Measurements from ENCODE around the gene TMA7B.
A peak's percentile ranks its signal among the peaks of the same experiment; 100 is the strongest.

TMA7B gene

GRCh38 chr22:39923696-39924095, 36.5 kb upstream of the TMA7B start:
- no peak for DNase-seq
- Histone ChIP-seq H3K36me3 (ENCODE audit: control insufficient read depth, insufficient read depth, low read length) (no peaks in the 10 kb centered on the region), H3K4me2 (ENCODE audit: low read length) (no peak overlapping the region), H4K5ac (ENCODE audit: low read length) (no peak overlapping the region), H3K9ac (ENCODE audit: low read length) (no peak overlapping the region), H3K18ac (ENCODE audit: low read length) (no peak overlapping the region), H3K27ac (ENCODE audit: low read depth, low read length) (no peak overlapping the region), H3K4me3 (ENCODE audit: low read length) (no peak overlapping the region), H2BK15ac (replicated peaks; ENCODE audit: low read depth) (no peak overlapping the region), H3K4ac (ENCODE audit: low read depth, low read length) (no peak overlapping the region), H3K79me1 (ENCODE audit: low read length) (no peaks in the 10 kb centered on the region), H2BK5ac (ENCODE audit: low read length) (no peak overlapping the region), H3K79me2 (ENCODE audit: control insufficient read depth, insufficient read depth, low read length) (no peaks in the 10 kb centered on the region), H3K27me3 (ENCODE audit: insufficient read depth, low read length, poor library complexity) (no peaks in the 10 kb centered on the region), H3K23ac (ENCODE audit: low read length) (no peak overlapping the region), H4K8ac (ENCODE audit: low read depth, low read length) (no peak overlapping the region), H3K4me1 (ENCODE audit: control insufficient read depth, low read depth, low read length) (peaks cover 3% of the 10 kb centered on the region), H3K56ac (ENCODE audit: low read length) (no peak overlapping the region), H2BK120ac (ENCODE audit: low read depth, low read length) (no peak overlapping the region), H2AK5ac (ENCODE audit: low read length) (no peak overlapping the region)
- no CpG with 5 or more reads among the region's 5 CpGs for WGBS (ENCODE audit: extremely low coverage, insufficient coverage, low lambda C conversion rate)

DNA sequence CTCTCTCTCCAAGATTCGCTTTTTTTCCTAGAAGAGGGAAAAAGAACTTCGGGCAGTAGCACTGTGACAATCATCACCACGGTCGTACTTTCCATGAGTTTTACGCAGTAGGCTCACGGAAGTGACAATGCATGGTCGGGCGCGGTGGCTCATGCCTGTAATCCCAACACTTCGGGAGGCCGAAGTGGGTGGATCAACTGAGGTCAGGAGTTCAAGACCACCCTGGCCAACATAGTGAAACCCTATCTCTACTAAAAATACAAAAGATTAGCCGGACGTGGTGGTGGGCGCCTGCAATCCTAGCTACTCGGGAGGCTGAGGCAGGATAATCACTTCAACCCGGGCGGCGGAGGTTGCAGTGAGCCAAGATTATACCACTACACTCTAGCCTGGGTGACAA, 35.9 kb upstream of the TMA7B start:
- no peaks in the 10 kb centered on the region for H3K36me3 ChIP-seq (ENCODE audit: control insufficient read depth, insufficient read depth, low read length)
- no CpG with 5 or more reads among the region's 18 CpGs for WGBS (ENCODE audit: extremely low coverage, insufficient coverage, low lambda C conversion rate)
- no peak overlapping the region for H3K4me3 ChIP-seq (ENCODE audit: low read length)
- no peak overlapping the region for H3K27ac ChIP-seq (ENCODE audit: low read depth, low read length)
- no peaks in the 10 kb centered on the region for H3K27me3 ChIP-seq (ENCODE audit: insufficient read depth, low read length, poor library complexity)
- no peak overlapping the region for H4K8ac ChIP-seq (ENCODE audit: low read depth, low read length)
- no peak overlapping the region for H2BK5ac ChIP-seq (ENCODE audit: low read length)
- H3K4me1 ChIP-seq (ENCODE audit: control insufficient read depth, low read depth, low read length) = peaks cover 3% of the 10 kb centered on the region
- H2BK120ac ChIP-seq (ENCODE audit: low read depth, low read length) = no peak overlapping the region
- no peak overlapping the region for H3K18ac ChIP-seq (ENCODE audit: low read length)
- H3K79me2 ChIP-seq (ENCODE audit: control insufficient read depth, insufficient read depth, low read length) = no peaks in the 10 kb centered on the region
- no peak for DNase-seq
- no peak overlapping the region for H3K23ac ChIP-seq (ENCODE audit: low read length)
- H2AK5ac ChIP-seq (ENCODE audit: low read length) = no peak overlapping the region
- no peak overlapping the region for H3K4me2 ChIP-seq (ENCODE audit: low read length)
- H3K56ac ChIP-seq (ENCODE audit: low read length) = no peak overlapping the region
- H2BK15ac ChIP-seq (replicated peaks; ENCODE audit: low read depth) = no peak overlapping the region
- H3K9ac ChIP-seq (ENCODE audit: low read length) = no peak overlapping the region
- H4K5ac ChIP-seq (ENCODE audit: low read length) = no peak overlapping the region
- H3K79me1 ChIP-seq (ENCODE audit: low read length) = no peaks in the 10 kb centered on the region
- H3K4ac ChIP-seq (ENCODE audit: low read depth, low read length) = no peak overlapping the region

GRCh38 chr22:39925273-39925672, 34.9 kb upstream of the TMA7B start:
- no peak for DNase-seq
- Histone ChIP-seq H3K9ac (ENCODE audit: low read length) (no peak overlapping the region), H3K79me2 (ENCODE audit: control insufficient read depth, insufficient read depth, low read length) (no peaks in the 10 kb centered on the region), H2AK5ac (ENCODE audit: low read length) (no peak overlapping the region), H4K5ac (ENCODE audit: low read length) (no peak overlapping the region), H3K4ac (ENCODE audit: low read depth, low read length) (no peak overlapping the region), H3K79me1 (ENCODE audit: low read length) (no peaks in the 10 kb centered on the region), H3K56ac (ENCODE audit: low read length) (no peak overlapping the region), H3K23ac (ENCODE audit: low read length) (no peak overlapping the region), H3K4me3 (ENCODE audit: low read length) (no peak overlapping the region), H2BK15ac (replicated peaks; ENCODE audit: low read depth) (no peak overlapping the region), H3K4me2 (ENCODE audit: low read length) (no peak overlapping the region), H4K8ac (ENCODE audit: low read depth, low read length) (no peak overlapping the region), H3K4me1 (ENCODE audit: control insufficient read depth, low read depth, low read length) (no peaks in the 10 kb centered on the region), H2BK5ac (ENCODE audit: low read length) (no peak overlapping the region), H3K27me3 (ENCODE audit: insufficient read depth, low read length, poor library complexity) (no peaks in the 10 kb centered on the region), H3K27ac (ENCODE audit: low read depth, low read length) (no peak overlapping the region), H3K18ac (ENCODE audit: low read length) (no peak overlapping the region), H2BK120ac (ENCODE audit: low read depth, low read length) (no peak overlapping the region), H3K36me3 (ENCODE audit: control insufficient read depth, insufficient read depth, low read length) (no peaks in the 10 kb centered on the region)
- WGBS (ENCODE audit: extremely low coverage, insufficient coverage, low lambda C conversion rate) = no CpG with 5 or more reads among the region's 2 CpGs

DNA sequence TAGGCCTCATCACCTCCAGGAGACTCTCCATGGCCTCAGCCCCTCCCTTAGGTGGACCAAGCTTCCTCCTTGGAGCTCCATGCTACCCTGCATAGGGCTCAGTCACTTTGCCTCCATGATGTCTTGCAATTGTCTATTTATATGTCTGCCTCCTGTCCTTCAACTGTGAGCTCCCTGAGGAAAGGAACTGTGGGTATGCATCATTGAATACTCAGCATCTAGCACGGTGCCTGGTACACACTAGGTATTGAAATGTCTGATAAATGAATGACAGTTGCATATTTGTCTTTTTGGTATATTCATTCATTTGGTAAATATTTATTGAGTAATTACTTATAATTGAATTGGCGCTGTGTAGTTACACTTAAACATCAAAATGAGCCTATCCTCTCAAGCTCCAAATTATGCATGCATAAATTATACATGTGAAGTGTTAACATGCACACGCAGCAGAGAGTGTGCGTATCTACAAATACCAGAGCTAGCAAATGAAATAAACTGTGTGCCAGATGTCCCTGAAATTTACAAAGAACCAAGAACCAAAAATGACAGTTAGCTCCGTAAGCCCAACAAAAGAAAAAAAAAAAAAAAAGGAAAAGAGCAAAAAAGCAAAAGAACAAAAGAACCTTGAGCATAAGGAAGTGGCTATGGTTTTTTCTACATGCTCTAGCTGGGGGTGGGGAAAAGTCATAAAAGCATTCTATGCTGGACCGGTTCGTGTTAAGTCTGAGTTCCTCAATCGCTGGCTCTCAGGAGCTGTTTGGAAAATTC, 34.1 kb upstream of the TMA7B start:
- Histone ChIP-seq H3K4me3 (ENCODE audit: low read length) (no peak overlapping the region), H2BK120ac (ENCODE audit: low read depth, low read length) (no peak overlapping the region), H4K8ac (ENCODE audit: low read depth, low read length) (no peak overlapping the region), H3K79me2 (ENCODE audit: control insufficient read depth, insufficient read depth, low read length) (no peaks in the 10 kb centered on the region), H3K36me3 (ENCODE audit: control insufficient read depth, insufficient read depth, low read length) (no peaks in the 10 kb centered on the region), H3K56ac (ENCODE audit: low read length) (no peak overlapping the region), H3K4me1 (ENCODE audit: control insufficient read depth, low read depth, low read length) (no peaks in the 10 kb centered on the region), H2AK5ac (ENCODE audit: low read length) (no peak overlapping the region), H2BK5ac (ENCODE audit: low read length) (no peak overlapping the region), H4K5ac (ENCODE audit: low read length) (no peak overlapping the region), H3K4me2 (ENCODE audit: low read length) (no peak overlapping the region), H2BK15ac (replicated peaks; ENCODE audit: low read depth) (no peak overlapping the region), H3K18ac (ENCODE audit: low read length) (no peak overlapping the region), H3K23ac (ENCODE audit: low read length) (no peak overlapping the region), H3K79me1 (ENCODE audit: low read length) (no peaks in the 10 kb centered on the region), H3K9ac (ENCODE audit: low read length) (no peak overlapping the region), H3K4ac (ENCODE audit: low read depth, low read length) (no peak overlapping the region), H3K27ac (ENCODE audit: low read depth, low read length) (no peak overlapping the region), H3K27me3 (ENCODE audit: insufficient read depth, low read length, poor library complexity) (no peaks in the 10 kb centered on the region)
- WGBS (ENCODE audit: extremely low coverage, insufficient coverage, low lambda C conversion rate) = no CpG with 5 or more reads among the region's 8 CpGs
- no peak for DNase-seq

DNA sequence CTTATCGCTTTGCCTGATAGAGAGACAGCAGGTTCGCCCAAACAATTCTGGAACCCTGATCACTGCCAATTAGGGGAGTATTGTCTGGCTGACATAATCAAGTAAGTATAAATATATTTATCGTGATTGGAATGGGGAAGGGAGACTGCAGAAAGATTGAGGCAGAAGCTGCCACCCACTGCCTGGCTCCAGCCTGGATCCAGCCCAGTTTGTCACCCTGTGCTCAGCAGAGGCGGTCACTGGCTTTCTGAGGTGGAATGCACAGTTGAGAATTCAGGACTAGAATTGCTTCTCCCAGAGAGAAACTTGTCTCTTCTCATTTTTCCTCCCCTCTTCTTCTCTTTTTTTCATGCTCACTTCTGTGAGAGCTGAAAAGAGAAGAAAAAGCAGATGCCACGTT, 33.4 kb upstream of the TMA7B start:
- Histone ChIP-seq H4K8ac (ENCODE audit: low read depth, low read length) (no peak overlapping the region), H3K4me1 (ENCODE audit: control insufficient read depth, low read depth, low read length) (no peaks in the 10 kb centered on the region), H2BK15ac (replicated peaks; ENCODE audit: low read depth) (no peak overlapping the region), H3K23ac (ENCODE audit: low read length) (no peak overlapping the region), H3K79me2 (ENCODE audit: control insufficient read depth, insufficient read depth, low read length) (no peaks in the 10 kb centered on the region), H3K56ac (ENCODE audit: low read length) (no peak overlapping the region), H2BK5ac (ENCODE audit: low read length) (no peak overlapping the region), H3K36me3 (ENCODE audit: control insufficient read depth, insufficient read depth, low read length) (no peaks in the 10 kb centered on the region), H4K5ac (ENCODE audit: low read length) (no peak overlapping the region), H3K27me3 (ENCODE audit: insufficient read depth, low read length, poor library complexity) (no peaks in the 10 kb centered on the region), H3K18ac (ENCODE audit: low read length) (no peak overlapping the region), H2AK5ac (ENCODE audit: low read length) (no peak overlapping the region), H3K4ac (ENCODE audit: low read depth, low read length) (no peak overlapping the region), H2BK120ac (ENCODE audit: low read depth, low read length) (no peak overlapping the region), H3K4me3 (ENCODE audit: low read length) (no peak overlapping the region), H3K4me2 (ENCODE audit: low read length) (no peak overlapping the region), H3K27ac (ENCODE audit: low read depth, low read length) (no peak overlapping the region), H3K9ac (ENCODE audit: low read length) (no peak overlapping the region), H3K79me1 (ENCODE audit: low read length) (no peaks in the 10 kb centered on the region)
- no CpG with 5 or more reads among the region's 5 CpGs for WGBS (ENCODE audit: extremely low coverage, insufficient coverage, low lambda C conversion rate)
- no peak for DNase-seq

DNA sequence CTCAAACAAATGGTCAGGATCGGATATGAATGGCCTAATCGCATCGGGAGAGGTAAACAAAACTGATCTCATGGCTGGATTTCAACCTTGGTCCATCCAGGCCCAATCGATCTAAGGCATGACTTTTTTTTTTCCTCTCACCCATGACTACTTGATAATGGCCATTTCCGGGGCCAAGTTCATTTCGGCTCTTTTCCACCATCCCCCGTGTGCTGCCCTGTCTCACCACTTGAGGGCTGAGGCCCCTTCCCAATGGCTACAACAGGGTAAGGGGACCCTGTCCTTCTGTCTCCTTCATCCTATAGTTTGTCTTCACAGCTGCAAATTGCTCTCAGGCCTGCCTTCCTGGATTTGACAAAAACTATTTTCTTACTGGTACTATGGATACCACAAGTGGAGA, 32.7 kb upstream of the TMA7B start:
- no peak overlapping the region for H3K23ac ChIP-seq (ENCODE audit: low read length)
- H2BK120ac ChIP-seq (ENCODE audit: low read depth, low read length) = no peak overlapping the region
- H3K4me3 ChIP-seq (ENCODE audit: low read length) = no peak overlapping the region
- WGBS (ENCODE audit: extremely low coverage, insufficient coverage, low lambda C conversion rate) = no CpG with 5 or more reads among the region's 7 CpGs
- no peak overlapping the region for H4K8ac ChIP-seq (ENCODE audit: low read depth, low read length)
- no peak overlapping the region for H2BK5ac ChIP-seq (ENCODE audit: low read length)
- no peak overlapping the region for H3K27ac ChIP-seq (ENCODE audit: low read depth, low read length)
- no peak overlapping the region for H4K5ac ChIP-seq (ENCODE audit: low read length)
- no peak overlapping the region for H2BK15ac ChIP-seq (replicated peaks; ENCODE audit: low read depth)
- no peak overlapping the region for H3K9ac ChIP-seq (ENCODE audit: low read length)
- DNase-seq = peak; percentile 68
- H3K79me1 ChIP-seq (ENCODE audit: low read length) = no peaks in the 10 kb centered on the region
- H3K27me3 ChIP-seq (ENCODE audit: insufficient read depth, low read length, poor library complexity) = no peaks in the 10 kb centered on the region
- H3K56ac ChIP-seq (ENCODE audit: low read length) = peak overlapping the region; percentile 6
- H3K4me1 ChIP-seq (ENCODE audit: control insufficient read depth, low read depth, low read length) = no peaks in the 10 kb centered on the region
- H3K79me2 ChIP-seq (ENCODE audit: control insufficient read depth, insufficient read depth, low read length) = no peaks in the 10 kb centered on the region
- H3K36me3 ChIP-seq (ENCODE audit: control insufficient read depth, insufficient read depth, low read length) = no peaks in the 10 kb centered on the region
- no peak overlapping the region for H3K4ac ChIP-seq (ENCODE audit: low read depth, low read length)
- H3K18ac ChIP-seq (ENCODE audit: low read length) = no peak overlapping the region
- H2AK5ac ChIP-seq (ENCODE audit: low read length) = no peak overlapping the region
- H3K4me2 ChIP-seq (ENCODE audit: low read length) = no peak overlapping the region
